PC-3 (cell line): ENCODE results near the gene CHTF18.

Source experiments
- CTCF ChIP-seq: fragments of 300-600 bp; sonication (generic); conservative IDR thresholded peaks from 2 replicates; pipeline ENCODE4 v1.5.1; 2017; ENCODE audit warnings: antibody characterized with exemption, low read depth, mild to moderate bottlenecking, low read length
- EZH2 ChIP-seq: fragments of 300-600 bp; sonication (generic); IDR thresholded peaks from one replicate; pipeline ENCODE4 v1.6.1; 2017; ENCODE audit warnings: antibody characterized with exemption, mild to moderate bottlenecking, low read length; ENCODE audit not compliant: unreplicated experiment
- EZH2phosphoT487 ChIP-seq: fragments of 300-600 bp; sonication (generic); IDR thresholded peaks from 2 replicates; pipeline ENCODE4 v1.6.1; 2018; ENCODE audit warnings: mild to moderate bottlenecking, antibody characterized with exemption, low read length, borderline replicate concordance

- TF ChIP-seq CTCF = no peak
- no peak for TF ChIP-seq EZH2
- no peak for TF ChIP-seq EZH2phosphoT487
Measured at GRCh38 chr16:767743-768235, 20.6 kb upstream of the CHTF18 start.
